ENCODE results near the gene CEACAM19. TPM values are rescaled to one million over a fixed set of nuclear protein-coding genes. Genes with fewer than 3 reads are reported as not detected.

The CEACAM19 gene
- total RNA-seq, 2 donors from 2014 or later = 5.3 to 6.1 TPM

DNA sequence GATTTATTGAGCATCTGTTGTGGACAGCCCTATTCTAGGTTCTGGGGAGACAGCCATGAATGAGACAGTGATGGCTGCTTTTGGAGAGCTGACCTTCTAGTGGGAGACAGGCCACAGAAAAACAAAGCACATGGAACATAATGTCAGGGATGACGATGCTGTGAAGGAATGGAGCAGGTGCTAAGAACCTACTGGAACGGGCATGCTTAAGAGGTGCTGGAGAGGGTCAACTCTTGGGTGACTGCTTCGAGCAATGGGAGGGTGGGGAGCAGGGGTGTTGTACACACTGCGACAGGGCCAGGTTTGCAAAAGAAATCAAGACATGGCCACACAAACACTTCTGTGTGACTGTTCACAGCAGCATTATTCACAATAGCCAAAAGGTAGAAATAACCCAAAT is 15.6 kb downstream of the CEACAM19 start:
- Histone ChIP-seq H3K4me1 (no peaks in the 10 kb centered on the region), H3K4me3 (no peak overlapping the region), H3K9ac (ENCODE audit: low read depth in 2 of 2, low read length in 2 of 2) (no peak overlapping the region), H3K27me3 (no peaks in the 10 kb centered on the region), H3K36me3 (no peaks in the 10 kb centered on the region), H3K9me3 (no peaks in the 10 kb centered on the region), H3K27ac (no peak overlapping the region)
- no peak for DNase-seq
- TF ChIP-seq, protein P1, sequence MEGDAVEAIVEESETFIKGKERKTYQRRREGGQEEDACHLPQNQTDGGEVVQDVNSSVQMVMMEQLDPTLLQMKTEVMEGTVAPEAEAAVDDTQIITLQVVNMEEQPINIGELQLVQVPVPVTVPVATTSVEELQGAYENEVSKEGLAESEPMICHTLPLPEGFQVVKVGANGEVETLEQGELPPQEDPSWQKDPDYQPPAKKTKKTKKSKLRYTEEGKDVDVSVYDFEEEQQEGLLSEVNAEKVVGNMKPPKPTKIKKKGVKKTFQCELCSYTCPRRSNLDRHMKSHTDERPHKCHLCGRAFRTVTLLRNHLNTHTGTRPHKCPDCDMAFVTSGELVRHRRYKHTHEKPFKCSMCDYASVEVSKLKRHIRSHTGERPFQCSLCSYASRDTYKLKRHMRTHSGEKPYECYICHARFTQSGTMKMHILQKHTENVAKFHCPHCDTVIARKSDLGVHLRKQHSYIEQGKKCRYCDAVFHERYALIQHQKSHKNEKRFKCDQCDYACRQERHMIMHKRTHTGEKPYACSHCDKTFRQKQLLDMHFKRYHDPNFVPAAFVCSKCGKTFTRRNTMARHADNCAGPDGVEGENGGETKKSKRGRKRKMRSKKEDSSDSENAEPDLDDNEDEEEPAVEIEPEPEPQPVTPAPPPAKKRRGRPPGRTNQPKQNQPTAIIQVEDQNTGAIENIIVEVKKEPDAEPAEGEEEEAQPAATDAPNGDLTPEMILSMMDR (IDR thresholded peaks at IDR 0.05) = no peak
- intact Hi-C loops (cut with DNase I) = loop anchor here (5.0 kb wide), 2 partner anchors 35 to 85 kb away; no protein-coding TSS in a partner anchor

DNA sequence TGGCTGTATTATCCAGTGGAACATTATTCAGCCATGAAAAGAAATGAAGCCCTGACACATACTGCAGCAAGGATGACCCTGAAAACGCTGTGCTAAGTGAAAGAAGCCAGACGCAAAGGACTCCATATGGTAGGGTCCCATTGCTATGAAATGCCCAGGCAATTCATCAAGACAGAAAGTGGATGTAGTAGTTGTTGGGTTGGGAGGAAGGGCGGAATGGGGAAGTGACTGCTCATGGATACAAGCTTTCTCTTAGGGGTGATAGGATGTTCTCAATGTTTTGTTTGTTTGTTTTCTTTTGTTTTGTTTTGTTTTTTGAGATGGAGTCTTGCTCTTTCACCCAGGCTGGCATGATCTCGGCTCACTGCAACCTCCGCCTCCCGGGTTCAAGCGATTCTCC is 16.6 kb downstream of the CEACAM19 start:
- H3K4me1 ChIP-seq = peaks cover 4% of the 10 kb centered on the region

DNA sequence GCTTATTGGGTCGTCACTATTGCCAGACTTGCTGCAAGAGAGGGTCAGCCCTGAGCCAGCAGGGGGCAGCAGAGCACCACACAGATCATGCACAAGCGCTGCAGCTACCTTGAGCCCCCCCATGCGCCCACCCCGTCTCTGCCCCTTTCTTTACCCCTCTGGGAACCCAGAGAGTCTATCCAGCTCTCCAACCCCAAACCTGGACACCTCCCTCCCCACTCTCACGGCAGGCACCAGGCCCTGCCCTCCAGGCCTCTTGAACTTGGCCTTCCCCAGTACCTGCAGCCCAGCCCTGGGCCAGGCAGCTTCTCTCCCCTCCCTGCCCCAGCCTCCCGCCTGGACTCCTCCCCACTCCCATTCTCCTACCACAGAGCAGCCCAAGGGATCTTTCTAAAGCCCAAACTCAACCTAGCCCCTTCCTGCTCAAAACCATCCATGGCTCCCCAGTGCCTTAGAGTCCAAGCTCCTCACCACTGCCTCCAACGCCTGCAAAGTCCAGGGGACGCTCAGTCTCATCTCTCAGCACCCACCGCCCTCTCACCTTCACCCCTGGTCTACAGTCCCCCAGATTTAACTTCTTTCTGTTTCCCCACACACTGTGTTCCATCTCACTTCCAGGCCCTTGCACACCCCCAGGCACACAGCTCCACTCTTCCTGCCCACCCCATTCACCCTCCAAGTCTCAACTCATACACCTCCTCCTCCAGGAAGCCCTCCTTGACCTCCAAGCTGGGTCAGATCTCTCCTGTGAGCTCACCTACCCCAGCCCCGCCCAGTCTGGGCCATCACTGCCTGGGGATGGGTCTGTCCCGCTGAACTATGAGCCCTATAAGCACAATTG is 18.2 kb downstream of the CEACAM19 start:
- no peak overlapping the region for H3K4me3 ChIP-seq
- TF ChIP-seq, protein P1 (IDR thresholded peaks at IDR 0.05) = peak; percentile 90
- peaks cover 4% of the 10 kb centered on the region for H3K4me1 ChIP-seq
- H3K9ac ChIP-seq (ENCODE audit: low read depth in 2 of 2, low read length in 2 of 2) = peak overlapping the region; percentile 33 to 71
- peak overlapping the region; percentile 11 for H3K27ac ChIP-seq
- peak; percentile 90 for DNase-seq
- H3K36me3 ChIP-seq = no peaks in the 10 kb centered on the region
- intact Hi-C loops (cut with DNase I) = loop anchor here (2.0 to 5.0 kb wide), 3 partner anchors 33 to 155 kb away; no protein-coding TSS in a partner anchor
- no peaks in the 10 kb centered on the region for H3K27me3 ChIP-seq
- no peaks in the 10 kb centered on the region for H3K9me3 ChIP-seq

More for the DNA sequence above, 16.6 kb downstream of the CEACAM19 start:
- Histone ChIP-seq H3K4me3 (no peak overlapping the region), H3K9me3 (no peaks in the 10 kb centered on the region), H3K36me3 (no peaks in the 10 kb centered on the region), H3K27me3 (no peaks in the 10 kb centered on the region), H3K9ac (ENCODE audit: low read depth in 2 of 2, low read length in 2 of 2) (no peak overlapping the region), H3K27ac (no peak overlapping the region)
- DNase-seq = no peak
- TF ChIP-seq, protein P1 (IDR thresholded peaks at IDR 0.05) = no peak
- intact Hi-C loops (cut with DNase I) = loop anchor here (2.0 to 5.0 kb wide), 3 partner anchors 34 to 157 kb away; no protein-coding TSS in a partner anchor

DNA sequence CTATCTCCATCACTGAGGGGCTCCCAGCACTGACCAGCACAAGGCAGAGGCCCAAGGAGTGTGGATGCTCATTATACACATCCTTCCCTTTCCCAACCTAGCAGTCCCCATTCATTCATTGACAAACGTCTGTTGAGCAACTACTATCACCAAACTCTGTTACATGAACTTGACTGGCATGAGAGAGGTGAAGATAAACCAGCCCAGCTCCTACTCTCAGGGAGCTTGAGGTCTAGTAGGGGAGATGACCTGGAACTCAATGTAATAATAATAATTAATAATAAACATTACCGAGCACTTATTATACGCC is 18.8 kb downstream of the CEACAM19 start:
- intact Hi-C loops (cut with DNase I) = no loop called here
- Histone ChIP-seq H3K4me1 (peaks cover 4% of the 10 kb centered on the region), H3K27me3 (no peaks in the 10 kb centered on the region), H3K27ac (peak overlapping the region; percentile 11), H3K9me3 (no peaks in the 10 kb centered on the region), H3K4me3 (no peak overlapping the region), H3K36me3 (no peaks in the 10 kb centered on the region), H3K9ac (ENCODE audit: low read depth in 2 of 2, low read length in 2 of 2) (no peak overlapping the region)
- no peak for DNase-seq
- TF ChIP-seq, protein P1 (IDR thresholded peaks at IDR 0.05) = no peak

DNA sequence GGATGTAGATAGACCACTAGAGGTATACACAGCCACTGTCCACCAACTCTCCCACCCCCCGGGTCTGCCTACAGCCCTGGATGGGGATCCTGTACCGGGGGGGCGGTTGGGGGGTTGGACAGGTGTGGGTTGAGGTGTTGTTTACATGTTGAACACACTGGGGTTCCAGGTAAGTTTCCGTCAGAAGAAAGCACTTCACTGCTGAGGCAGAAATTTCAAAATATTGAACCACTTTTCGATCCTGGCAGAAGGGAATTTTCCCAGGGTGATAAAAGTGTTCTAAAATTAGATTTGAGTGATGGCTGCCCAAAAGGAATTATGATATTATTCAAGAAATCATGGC is 21.1 kb downstream of the CEACAM19 start:
- peaks cover 4% of the 10 kb centered on the region for H3K4me1 ChIP-seq
- H3K27ac ChIP-seq = peak overlapping the region; percentile 80
- peak overlapping the region in 1 of 2 donors; percentile 85 for H3K9ac ChIP-seq (ENCODE audit: low read depth in 2 of 2, low read length in 2 of 2)
- TF ChIP-seq, protein P1 (IDR thresholded peaks at IDR 0.05) = no peak
- H3K4me3 ChIP-seq = no peak overlapping the region
- DNase-seq = no peak
- intact Hi-C loops (cut with DNase I) = no loop called here
- no peaks in the 10 kb centered on the region for H3K27me3 ChIP-seq
- no peaks in the 10 kb centered on the region for H3K36me3 ChIP-seq
- no peaks in the 10 kb centered on the region for H3K9me3 ChIP-seq
